OCI-LY7 (cell line): ENCODE measurements around the gene HOXC4.

Experiments used
- CTCF ChIP-seq: fragments of 200-600 bp; sonication (generic); conservative IDR thresholded peaks from 2 replicates; pipeline ENCODE4 v1.5.1; 2014; ENCODE audit warnings: mild to moderate bottlenecking, antibody characterized with exemption, low read length, moderate library complexity, mixed read lengths
- EZH2phosphoT487 ChIP-seq: fragments of 200-600 bp; sonication (generic); IDR thresholded peaks from 2 replicates; pipeline ENCODE4 v1.6.1; 2018; ENCODE audit warnings: low read depth, borderline replicate concordance, mild to moderate bottlenecking, mixed run types, antibody characterized with exemption, low read length, moderate library complexity, mixed read lengths

- no peak for TF ChIP-seq CTCF
- no peak for TF ChIP-seq EZH2phosphoT487
Measured at GRCh38 chr12:54075409-54075808, 21.8 kb downstream of the HOXC4 start.
